OCI-LY7 (cell line): ENCODE results near the gene SGTA. TPM values are rescaled to one million over a fixed set of nuclear protein-coding genes. Genes with fewer than 3 reads are reported as not detected.

ENCODE experiments used
- Bru-seq: library from RNA; stranded (reverse); fragments of 400-500 nt; gene quantifications from one replicate; lab custom pipeline; 2021; lab: Mats Ljungman, UMichigan
- BruChase-seq, 2 experiments: library from RNA; stranded (reverse); fragments of 400-500 nt; gene quantifications; one replicate each; lab custom pipeline; 2021; lab: Mats Ljungman, UMichigan
- BruUV-seq: library from RNA; stranded (reverse); fragments of 400-500 nt; replicated peaks from 2 replicates; lab custom pipeline; 2021; lab: Mats Ljungman, UMichigan
- CTCF ChIA-PET: fragments of 300-600 bp; sonication (Branson Sonifier 250); formaldehyde crosslinking; loops from one replicate; lab custom pipeline; 2022; ENCODE audit warnings: antibody characterized with exemption; ENCODE audit not compliant: unreplicated experiment; lab: Charles Lee
- POLR2A ChIA-PET: fragments of 300-600 bp; sonication (Branson Sonifier 250); formaldehyde crosslinking; loops from one replicate; lab custom pipeline; 2022; ENCODE audit warnings: antibody characterized with exemption; lab: Charles Lee
- DNase-seq: peaks from one replicate; pipeline ENCODE4 v3.0.0-alpha.2; 2015; ENCODE audit warnings: low spot score
- H2AFZ ChIP-seq: fragments of 200-600 bp; sonication (generic), shearing (Covaris generic); 2 replicates; pipeline ENCODE4 v1.6.1; 2014; ENCODE audit warnings: mild to moderate bottlenecking, antibody characterized with exemption, low read length, moderate library complexity
- H3K27ac ChIP-seq: fragments of 200-600 bp; sonication (generic); 2 replicates; pipeline ENCODE4 v1.5.1; 2014; ENCODE audit warnings: mixed run types, low read depth, mild to moderate bottlenecking, moderate library complexity, low read length, inconsistent platforms; ENCODE audit not compliant: poor library complexity, severe bottlenecking
- H3K36me3 ChIP-seq: fragments of 200-600 bp; sonication (generic); 2 replicates; pipeline ENCODE4 v1.6.1; 2014; ENCODE audit warnings: mild to moderate bottlenecking, antibody characterized with exemption, low read length, moderate library complexity, mixed read lengths; ENCODE audit not compliant: insufficient read depth
- H3K4me1 ChIP-seq: fragments of 200-600 bp; sonication (generic); 2 replicates; pipeline ENCODE4 v1.5.1; 2014; ENCODE audit warnings: mild to moderate bottlenecking, low read length; ENCODE audit not compliant: insufficient read depth, poor library complexity, severe bottlenecking
- H3K4me2 ChIP-seq: fragments of 200-600 bp; sonication (generic); 2 replicates; pipeline ENCODE4 v1.6.1; 2014; ENCODE audit warnings: mild to moderate bottlenecking, low read length
- H3K4me3 ChIP-seq: fragments of 200-600 bp; sonication (generic); 2 replicates; pipeline ENCODE4 v1.5.1; 2014; ENCODE audit warnings: mild to moderate bottlenecking, low read depth, low read length; ENCODE audit not compliant: poor library complexity, severe bottlenecking
- H3K79me2 ChIP-seq: fragments of 200-600 bp; sonication (generic); 2 replicates; pipeline ENCODE4 v1.6.1; 2016; ENCODE audit warnings: low read depth, mild to moderate bottlenecking, low read length, moderate library complexity, mixed read lengths; ENCODE audit not compliant: insufficient read depth
- H3K9me2 ChIP-seq: fragments of 200-600 bp; sonication (generic); 2 replicates; pipeline ENCODE4 v1.6.1; 2016; ENCODE audit warnings: mild to moderate bottlenecking, low read length, mixed read lengths; ENCODE audit not compliant: insufficient read depth
- H3K9me3 ChIP-seq: fragments of 200-600 bp; sonication (generic); 2 replicates; pipeline ENCODE4 v1.6.1; 2014; ENCODE audit warnings: mild to moderate bottlenecking, mixed run types, low read length, mixed read lengths
- H4K20me1 ChIP-seq: fragments of 200-600 bp; sonication (generic); 2 replicates; pipeline ENCODE4 v1.6.1; 2014; ENCODE audit warnings: mild to moderate bottlenecking, antibody characterized with exemption, low read length, moderate library complexity, mixed read lengths; ENCODE audit not compliant: insufficient read depth
- CTCF ChIP-seq: fragments of 200-600 bp; sonication (generic); conservative IDR thresholded peaks from 2 replicates; pipeline ENCODE4 v1.5.1; 2014; ENCODE audit warnings: mild to moderate bottlenecking, antibody characterized with exemption, low read length, moderate library complexity, mixed read lengths
- EZH2phosphoT487 ChIP-seq: fragments of 200-600 bp; sonication (generic); IDR thresholded peaks from 2 replicates; pipeline ENCODE4 v1.6.1; 2018; ENCODE audit warnings: low read depth, borderline replicate concordance, mild to moderate bottlenecking, mixed run types, antibody characterized with exemption, low read length, moderate library complexity, mixed read lengths
- intact Hi-C: fragments of 100-400 bp; cut with micrococcal nuclease; formaldehyde crosslinking; loops from one replicate; pipeline ENCODE4 v1.10.0; 2022; ENCODE audit not compliant: unreplicated experiment
- long read RNA-seq: library from polyadenylated mRNA; stranded (forward); transcript quantifications from one replicate; pipeline ENCODE4 v2.0.0, GENCODE V29; 2022
- total RNA-seq, 2 experiments: library from RNA; depleted of rRNA in 1 of 2; stranded (reverse); fragments of >200 nt in 1 of 2; shearing (Covaris generic) in 1 of 2; gene quantifications; 2 replicates each; pipeline ENCODE4 v1.2.3, GENCODE V29; 2014 to 2022

SGTA gene
- total RNA-seq (2014; rRNA removed; shearing (Covaris generic)) (67.5 and 82.4 TPM in 2 replicates), total RNA-seq (2022) (68.2 and 70.9 TPM in 2 replicates), Bru-seq, nascent RNA (percentile 63 among the genes with signal in this experiment), BruChase-seq, experiment 1, labeled RNA remaining after a 6-hour chase (percentile 75 among the genes with signal in this experiment), BruChase-seq, experiment 2, labeled RNA remaining after a 2-hour chase (percentile 76 among the genes with signal in this experiment)
- long read RNA-seq, transcript SGTA-201 (12 exons, 2,330 nt): major isoform, 115 of 146 reads
- long read RNA-seq, partial matches to known transcripts: 19 of 146 reads
- long read RNA-seq, other reads (novel, unspliced or antisense): 11 of 146 reads

GRCh38 chr19:2782936-2783780 lies at the start of gene SGTA:
Gene SGTA, minus strand, starts transcription at chr19:2783273. Its CDS starts 14,205 bp downstream, at chr19:2769068.
- POLR2A ChIA-PET: interaction anchor here (1.2 kb wide), 1 partner anchor 58 kb away, joined by 5 read pairs; the partner anchor contains the start of gene ZNF555
- H3K4me2 ChIP-seq: peak within 1 kb of the TSS; percentile 78
- intact Hi-C loops: loop anchor here (2.0 kb wide), 1 partner anchor 58 kb away; the partner anchor contains the start of gene ZNF555
- H3K36me3 ChIP-seq: peaks cover 46% of the 10 kb centered on the region
- peak within 1 kb of the TSS; percentile 79 for H3K27ac ChIP-seq
- BruUV-seq: no TSS peak
- H3K79me2 ChIP-seq: peaks cover 82% of the 10 kb centered on the region
- peak within 1 kb of the TSS; percentile 97 for H3K4me3 ChIP-seq
- no peaks in the 10 kb centered on the region for H3K9me3 ChIP-seq
- TF ChIP-seq EZH2phosphoT487: no peak
- peak; percentile 50 for TF ChIP-seq CTCF
- CTCF ChIA-PET: interaction anchor here (1.0 kb wide), 1 partner anchor 141 kb away, joined by 4 read pairs; no protein-coding TSS in a partner anchor
- peaks cover 59% of the 10 kb centered on the region for H3K4me1 ChIP-seq
- H3K9me2 ChIP-seq: no peaks in the 10 kb centered on the region
- peak; percentile 100 for DNase-seq
- H4K20me1 ChIP-seq: peaks cover 24% of the 10 kb centered on the region
- H2AFZ ChIP-seq: peak within 1 kb of the TSS; percentile 76; the same call in 1 of the 2 replicates

DNA sequence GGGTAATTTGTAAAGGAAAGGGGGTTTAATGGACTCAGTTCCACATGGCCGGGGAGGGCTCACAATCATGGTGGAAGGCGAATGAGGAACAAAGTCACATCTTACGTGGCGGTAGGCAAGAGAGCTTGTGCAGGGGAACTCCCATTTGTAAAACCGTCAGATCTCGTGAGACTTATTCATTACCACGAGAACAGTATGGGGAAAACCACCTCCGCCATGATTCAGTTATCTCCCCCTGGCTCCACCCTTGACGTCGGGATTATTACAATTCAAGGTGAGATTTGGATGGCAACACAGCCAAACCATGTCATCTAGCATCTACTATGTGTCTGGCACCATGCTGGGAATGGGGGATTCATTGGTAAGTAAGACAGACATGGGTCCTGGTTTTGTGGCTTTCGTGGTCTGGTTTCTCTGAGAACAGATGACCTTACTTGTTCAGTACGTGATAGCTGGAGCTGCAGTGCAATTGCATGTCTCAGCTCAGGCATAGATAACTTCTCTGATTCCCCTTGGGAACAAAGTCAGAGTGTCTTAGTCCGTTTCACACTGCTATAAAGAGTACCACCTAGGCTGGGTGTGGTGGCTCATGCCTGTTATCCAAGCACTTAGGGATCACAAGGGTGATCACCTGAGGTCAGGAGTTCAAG lies 44.9 kb upstream of the SGTA start:
- no peak overlapping the region for H2AFZ ChIP-seq
- no peak overlapping the region for H3K27ac ChIP-seq
- no peak for DNase-seq
- BruUV-seq: TSS peak; percentile 38
- intact Hi-C loops: no loop called here
- no peak overlapping the region for H3K4me3 ChIP-seq
- CTCF ChIA-PET: no interaction called here
- no peak for TF ChIP-seq CTCF
- TF ChIP-seq EZH2phosphoT487: no peak
- POLR2A ChIA-PET: no interaction called here
- no peak overlapping the region for H3K4me2 ChIP-seq
- no peaks in the 10 kb centered on the region for H3K9me2 ChIP-seq
- H3K9me3 ChIP-seq: peaks cover 3% of the 10 kb centered on the region; the same call in 1 of the 2 replicates
- no peaks in the 10 kb centered on the region for H3K36me3 ChIP-seq
- H4K20me1 ChIP-seq: no peaks in the 10 kb centered on the region
- no peaks in the 10 kb centered on the region for H3K79me2 ChIP-seq
- no peaks in the 10 kb centered on the region for H3K4me1 ChIP-seq
